ENCODE data around the gene PLCB4.

PLCB4 gene

GRCh38 chr20:9485614-9486340 lies 416.9 kb downstream of the PLCB4 start:
- no peak for DNase-seq (ENCODE audit: insufficient read length)
- no peak for TF ChIP-seq TAF1 (IDR thresholded peaks at IDR 0.05; ENCODE audit: borderline replicate concordance, low read depth, low read length)
- no peak for TF ChIP-seq POLR2AphosphoS5 (IDR thresholded peaks at IDR 0.05; ENCODE audit: low read depth, low read length)
- TF ChIP-seq POLR2A (IDR thresholded peaks at IDR 0.05; ENCODE audit: low read depth, low read length) = no peak

GRCh38 chr20:9487231-9487630 lies 418.3 kb downstream of the PLCB4 start:
- DNase-seq (ENCODE audit: insufficient read length) = no peak
- FAIRE-seq = no peak
- TF ChIP-seq POLR2AphosphoS5 (IDR thresholded peaks at IDR 0.05; ENCODE audit: low read depth, low read length) (no peak), TAF1 (IDR thresholded peaks at IDR 0.05; ENCODE audit: borderline replicate concordance, low read depth, low read length) (no peak), POLR2A (IDR thresholded peaks at IDR 0.05; ENCODE audit: low read depth, low read length) (no peak)

More at GRCh38 chr20:9485614-9486340, 416.9 kb downstream of the PLCB4 start:
- no peak for FAIRE-seq

GRCh38 chr20:9488063-9488462 lies 419.2 kb downstream of the PLCB4 start:
- FAIRE-seq = no peak
- TF ChIP-seq POLR2A (IDR thresholded peaks at IDR 0.05; ENCODE audit: low read depth, low read length) (no peak), TAF1 (IDR thresholded peaks at IDR 0.05; ENCODE audit: borderline replicate concordance, low read depth, low read length) (no peak), POLR2AphosphoS5 (IDR thresholded peaks at IDR 0.05; ENCODE audit: low read depth, low read length) (no peak)
- no peak for DNase-seq (ENCODE audit: insufficient read length)

GRCh38 chr20:9490161-9490560 lies 421.3 kb downstream of the PLCB4 start:
- DNase-seq (ENCODE audit: insufficient read length) = no peak
- TF ChIP-seq POLR2A (IDR thresholded peaks at IDR 0.05; ENCODE audit: low read depth, low read length) (no peak), TAF1 (IDR thresholded peaks at IDR 0.05; ENCODE audit: borderline replicate concordance, low read depth, low read length) (no peak), POLR2AphosphoS5 (IDR thresholded peaks at IDR 0.05; ENCODE audit: low read depth, low read length) (no peak)
- FAIRE-seq = no peak

GRCh38 chr20:9490631-9491030 lies 421.7 kb downstream of the PLCB4 start:
- TF ChIP-seq POLR2A (IDR thresholded peaks at IDR 0.05; ENCODE audit: low read depth, low read length) (no peak), TAF1 (IDR thresholded peaks at IDR 0.05; ENCODE audit: borderline replicate concordance, low read depth, low read length) (no peak), POLR2AphosphoS5 (IDR thresholded peaks at IDR 0.05; ENCODE audit: low read depth, low read length) (no peak)
- DNase-seq (ENCODE audit: insufficient read length) = no peak
- no peak for FAIRE-seq

GRCh38 chr20:9491324-9491723 lies 422.4 kb downstream of the PLCB4 start:
- no peak for FAIRE-seq
- no peak for DNase-seq (ENCODE audit: insufficient read length)
- TF ChIP-seq TAF1 (IDR thresholded peaks at IDR 0.05; ENCODE audit: borderline replicate concordance, low read depth, low read length) (no peak), POLR2AphosphoS5 (IDR thresholded peaks at IDR 0.05; ENCODE audit: low read depth, low read length) (no peak), POLR2A (IDR thresholded peaks at IDR 0.05; ENCODE audit: low read depth, low read length) (no peak)

- DNase-seq (ENCODE audit: insufficient read length) (no peak), FAIRE-seq (no peak)
- TF ChIP-seq TAF1 (IDR thresholded peaks at IDR 0.05; ENCODE audit: borderline replicate concordance, low read depth, low read length) (no peak), POLR2A (IDR thresholded peaks at IDR 0.05; ENCODE audit: low read depth, low read length) (no peak), POLR2AphosphoS5 (IDR thresholded peaks at IDR 0.05; ENCODE audit: low read depth, low read length) (no peak)
These were observed 423.2 kb downstream of the PLCB4 start for GRCh38 chr20:9492067-9492466.

- FAIRE-seq = no peak
- TF ChIP-seq TAF1 (IDR thresholded peaks at IDR 0.05; ENCODE audit: borderline replicate concordance, low read depth, low read length) (no peak), POLR2A (IDR thresholded peaks at IDR 0.05; ENCODE audit: low read depth, low read length) (no peak), POLR2AphosphoS5 (IDR thresholded peaks at IDR 0.05; ENCODE audit: low read depth, low read length) (no peak)
- DNase-seq (ENCODE audit: insufficient read length) = no peak
These were observed 424.9 kb downstream of the PLCB4 start for GRCh38 chr20:9493803-9494202.

GRCh38 chr20:9495701-9496100 lies 426.8 kb downstream of the PLCB4 start:
- FAIRE-seq (no peak), DNase-seq (ENCODE audit: insufficient read length) (no peak)
- TF ChIP-seq TAF1 (IDR thresholded peaks at IDR 0.05; ENCODE audit: borderline replicate concordance, low read depth, low read length) = no peak
- no peak for TF ChIP-seq POLR2A (IDR thresholded peaks at IDR 0.05; ENCODE audit: low read depth, low read length)
- TF ChIP-seq POLR2AphosphoS5 (IDR thresholded peaks at IDR 0.05; ENCODE audit: low read depth, low read length) = no peak

GRCh38 chr20:9496155-9496554 lies 427.3 kb downstream of the PLCB4 start:
- TF ChIP-seq TAF1 (IDR thresholded peaks at IDR 0.05; ENCODE audit: borderline replicate concordance, low read depth, low read length) = no peak
- DNase-seq (ENCODE audit: insufficient read length) (no peak), FAIRE-seq (no peak)

- DNase-seq (ENCODE audit: insufficient read length) (no peak), FAIRE-seq (no peak)
- TF ChIP-seq POLR2AphosphoS5 (IDR thresholded peaks at IDR 0.05; ENCODE audit: low read depth, low read length) (no peak), TAF1 (IDR thresholded peaks at IDR 0.05; ENCODE audit: borderline replicate concordance, low read depth, low read length) (no peak), POLR2A (IDR thresholded peaks at IDR 0.05; ENCODE audit: low read depth, low read length) (no peak)
These were observed 429.4 kb downstream of the PLCB4 start for GRCh38 chr20:9498322-9498721.

GRCh38 chr20:9499126-9499899 lies 430.4 kb downstream of the PLCB4 start:
- FAIRE-seq (no peak), DNase-seq (ENCODE audit: insufficient read length) (no peak)
- TF ChIP-seq POLR2AphosphoS5 (IDR thresholded peaks at IDR 0.05; ENCODE audit: low read depth, low read length) (no peak), TAF1 (IDR thresholded peaks at IDR 0.05; ENCODE audit: borderline replicate concordance, low read depth, low read length) (no peak), POLR2A (IDR thresholded peaks at IDR 0.05; ENCODE audit: low read depth, low read length) (no peak)
